OCI-LY1 (cell line): ENCODE measurements around the gene GLI3.

Source experiments
- CTCF ChIP-seq: fragments of 200-600 bp; sonication (generic), shearing (Covaris generic); IDR thresholded peaks from 2 replicates; pipeline ENCODE4 v1.5.1; 2017; ENCODE audit warnings: mild to moderate bottlenecking, antibody characterized with exemption, low read length, moderate library complexity, mixed read lengths
- EZH2 ChIP-seq: fragments of 200-600 bp; sonication (generic), shearing (Covaris generic); IDR thresholded peaks from 2 replicates; pipeline ENCODE4 v1.8.0; 2017; ENCODE audit warnings: borderline replicate concordance, mixed run types, mild to moderate bottlenecking, antibody characterized with exemption, low read length, moderate library complexity, mixed read lengths

DNA sequence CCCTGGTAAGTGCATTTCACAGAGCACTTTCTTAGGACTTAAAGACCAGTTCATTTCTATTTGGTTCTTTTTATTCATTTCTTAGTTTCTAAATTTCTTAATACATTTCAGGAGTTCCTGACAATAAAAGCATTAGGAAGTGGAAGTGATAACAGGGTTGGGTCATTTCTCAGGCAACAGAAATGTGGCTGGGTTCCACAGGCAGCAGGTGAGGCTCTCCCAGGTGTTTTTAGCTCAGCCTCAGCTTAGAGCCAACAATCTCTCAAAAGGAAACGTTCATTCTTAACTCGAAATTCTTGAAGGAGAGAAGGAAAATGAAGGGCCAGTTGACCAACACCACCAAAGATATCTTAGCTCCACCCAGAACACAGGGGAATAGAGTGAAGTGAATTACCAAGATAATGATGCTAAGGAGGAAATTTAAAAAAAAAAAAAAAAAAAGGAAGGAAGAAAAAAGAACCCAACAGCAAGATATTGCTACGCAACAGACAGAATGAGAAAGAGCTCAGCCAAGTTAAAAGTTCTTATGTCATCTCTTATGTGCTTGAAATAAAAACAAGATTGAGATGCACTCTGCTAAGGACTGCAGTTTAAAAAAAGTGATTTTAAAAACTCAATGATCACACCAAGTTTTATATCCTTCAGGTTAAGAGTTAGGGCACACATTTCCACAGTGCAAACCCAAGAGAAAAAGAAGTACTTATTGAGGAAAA, 230.1 kb downstream of the GLI3 start:
- TF ChIP-seq CTCF, result no peak
- no peak for TF ChIP-seq EZH2
